ENCODE measurements around the gene KLF5.

KLF5 gene

DNA sequence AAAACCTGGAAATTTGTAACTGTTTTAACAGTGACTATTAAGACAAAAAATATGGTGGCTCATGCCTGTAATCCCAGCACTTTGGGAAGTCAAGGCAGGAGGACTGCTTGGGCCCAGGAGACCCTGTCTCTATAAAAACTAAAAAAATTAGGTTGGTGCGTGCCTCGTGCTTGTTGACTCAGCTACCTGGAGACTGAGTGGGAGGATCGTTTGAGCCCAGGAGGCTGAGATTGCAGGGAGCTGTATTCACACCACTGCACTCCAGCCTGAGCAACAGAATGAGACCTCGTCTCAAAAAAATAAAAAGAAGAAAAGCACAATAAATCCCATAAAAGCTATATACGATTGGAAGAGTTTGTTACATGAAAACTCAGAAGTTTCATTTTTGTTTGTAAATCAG lies 23.7 kb downstream of the KLF5 start:
- no peaks in the 10 kb centered on the region for H3K36me3 ChIP-seq (ENCODE audit: control insufficient read depth, low read length)
- H3K4me3 ChIP-seq (ENCODE audit: low read length) = no peak overlapping the region
- no peaks in the 10 kb centered on the region for H4K20me1 ChIP-seq (ENCODE audit: control insufficient read depth, insufficient read depth, low read depth, low read length)
- TF ChIP-seq EZH2phosphoT487 (IDR thresholded peaks at IDR 0.05; ENCODE audit: borderline replicate concordance, low read length) = no peak
- TF ChIP-seq, protein P1, sequence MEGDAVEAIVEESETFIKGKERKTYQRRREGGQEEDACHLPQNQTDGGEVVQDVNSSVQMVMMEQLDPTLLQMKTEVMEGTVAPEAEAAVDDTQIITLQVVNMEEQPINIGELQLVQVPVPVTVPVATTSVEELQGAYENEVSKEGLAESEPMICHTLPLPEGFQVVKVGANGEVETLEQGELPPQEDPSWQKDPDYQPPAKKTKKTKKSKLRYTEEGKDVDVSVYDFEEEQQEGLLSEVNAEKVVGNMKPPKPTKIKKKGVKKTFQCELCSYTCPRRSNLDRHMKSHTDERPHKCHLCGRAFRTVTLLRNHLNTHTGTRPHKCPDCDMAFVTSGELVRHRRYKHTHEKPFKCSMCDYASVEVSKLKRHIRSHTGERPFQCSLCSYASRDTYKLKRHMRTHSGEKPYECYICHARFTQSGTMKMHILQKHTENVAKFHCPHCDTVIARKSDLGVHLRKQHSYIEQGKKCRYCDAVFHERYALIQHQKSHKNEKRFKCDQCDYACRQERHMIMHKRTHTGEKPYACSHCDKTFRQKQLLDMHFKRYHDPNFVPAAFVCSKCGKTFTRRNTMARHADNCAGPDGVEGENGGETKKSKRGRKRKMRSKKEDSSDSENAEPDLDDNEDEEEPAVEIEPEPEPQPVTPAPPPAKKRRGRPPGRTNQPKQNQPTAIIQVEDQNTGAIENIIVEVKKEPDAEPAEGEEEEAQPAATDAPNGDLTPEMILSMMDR (IDR thresholded peaks at IDR 0.05; ENCODE audit: low read depth, low read length, poor library complexity, severe bottlenecking) = no peak
- H3K27ac ChIP-seq (ENCODE audit: low read depth, low read length) = no peak overlapping the region
- H3K4me2 ChIP-seq (ENCODE audit: low read length) = no peak overlapping the region
- no peaks in the 10 kb centered on the region for H3K27me3 ChIP-seq (ENCODE audit: control insufficient read depth, low read length)
- H3K4me1 ChIP-seq (ENCODE audit: control insufficient read depth, low read length) = no peaks in the 10 kb centered on the region
- H3K9me2 ChIP-seq (replicated peaks; ENCODE audit: control insufficient read depth, low read length) = no peaks in the 10 kb centered on the region
- H3F3A ChIP-seq (ENCODE audit: control insufficient read depth, insufficient read depth) = no peaks in the 10 kb centered on the region
- H3K79me2 ChIP-seq (ENCODE audit: control insufficient read depth, low read length) = no peaks in the 10 kb centered on the region
- no peaks in the 10 kb centered on the region; the same call in 1 of the 2 replicates for H3K9me3 ChIP-seq (ENCODE audit: control insufficient read depth, insufficient read depth, low read length)

GRCh38 chr13:73082895-73083294 lies 24.1 kb downstream of the KLF5 start:
- Histone ChIP-seq H4K20me1 (ENCODE audit: control insufficient read depth, insufficient read depth, low read depth, low read length) (no peaks in the 10 kb centered on the region), H3K27ac (ENCODE audit: low read depth, low read length) (no peak overlapping the region), H3K9me2 (replicated peaks; ENCODE audit: control insufficient read depth, low read length) (no peaks in the 10 kb centered on the region), H3F3A (ENCODE audit: control insufficient read depth, insufficient read depth) (no peaks in the 10 kb centered on the region), H3K4me3 (ENCODE audit: low read length) (no peak overlapping the region), H3K27me3 (ENCODE audit: control insufficient read depth, low read length) (no peaks in the 10 kb centered on the region), H3K4me2 (ENCODE audit: low read length) (no peak overlapping the region), H3K9me3 (ENCODE audit: control insufficient read depth, insufficient read depth, low read length) (no peaks in the 10 kb centered on the region; the same call in 1 of the 2 replicates), H3K79me2 (ENCODE audit: control insufficient read depth, low read length) (no peaks in the 10 kb centered on the region), H3K36me3 (ENCODE audit: control insufficient read depth, low read length) (no peaks in the 10 kb centered on the region), H3K4me1 (ENCODE audit: control insufficient read depth, low read length) (no peaks in the 10 kb centered on the region)
- no peak for TF ChIP-seq EZH2phosphoT487 (IDR thresholded peaks at IDR 0.05; ENCODE audit: borderline replicate concordance, low read length)
- TF ChIP-seq, protein P1 (IDR thresholded peaks at IDR 0.05; ENCODE audit: low read depth, low read length, poor library complexity, severe bottlenecking) = no peak

DNA sequence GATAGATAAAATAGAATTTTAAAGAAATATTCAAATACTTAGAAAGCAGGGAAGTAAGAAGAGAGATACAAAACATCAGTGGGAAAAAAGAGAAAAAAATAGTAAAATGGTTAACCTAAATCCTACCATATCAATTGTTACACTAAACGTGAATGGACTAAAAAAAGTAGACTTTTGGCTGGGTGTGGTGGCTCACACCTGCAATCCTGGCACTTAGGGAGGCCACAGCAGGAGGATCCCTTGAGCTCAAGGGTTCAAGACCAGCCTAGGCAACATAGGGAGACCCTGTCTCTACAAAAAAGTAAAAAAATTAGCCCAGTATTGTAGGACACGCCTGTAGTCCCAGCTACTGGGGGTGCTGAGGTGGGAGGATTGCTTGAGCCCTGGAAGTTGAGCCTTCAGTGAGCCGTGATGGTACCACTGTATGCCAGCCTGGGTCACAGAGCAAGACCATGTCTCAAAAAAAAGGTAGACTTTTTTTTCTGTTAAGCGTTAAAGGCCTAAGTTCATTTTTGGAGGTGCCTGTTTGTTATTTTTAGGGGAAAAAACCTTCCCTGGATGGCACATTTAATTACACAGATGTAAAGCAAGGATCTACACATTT lies 29.6 kb downstream of the KLF5 start:
- H3K4me3 ChIP-seq (ENCODE audit: low read length) = no peak overlapping the region
- H3K27me3 ChIP-seq (ENCODE audit: control insufficient read depth, low read length) = no peaks in the 10 kb centered on the region
- peaks cover 3% of the 10 kb centered on the region for H3K9me3 ChIP-seq (ENCODE audit: control insufficient read depth, insufficient read depth, low read length)
- TF ChIP-seq EZH2phosphoT487 (IDR thresholded peaks at IDR 0.05; ENCODE audit: borderline replicate concordance, low read length) = no peak
- TF ChIP-seq, protein P1 (IDR thresholded peaks at IDR 0.05; ENCODE audit: low read depth, low read length, poor library complexity, severe bottlenecking) = no peak
- H3K27ac ChIP-seq (ENCODE audit: low read depth, low read length) = no peak overlapping the region
- H3K4me2 ChIP-seq (ENCODE audit: low read length) = no peak overlapping the region
- H3K79me2 ChIP-seq (ENCODE audit: control insufficient read depth, low read length) = no peaks in the 10 kb centered on the region
- H3K4me1 ChIP-seq (ENCODE audit: control insufficient read depth, low read length) = no peaks in the 10 kb centered on the region
- no peaks in the 10 kb centered on the region for H3K36me3 ChIP-seq (ENCODE audit: control insufficient read depth, low read length)
- H3F3A ChIP-seq (ENCODE audit: control insufficient read depth, insufficient read depth) = no peaks in the 10 kb centered on the region
- H4K20me1 ChIP-seq (ENCODE audit: control insufficient read depth, insufficient read depth, low read depth, low read length) = no peaks in the 10 kb centered on the region
- no peaks in the 10 kb centered on the region for H3K9me2 ChIP-seq (replicated peaks; ENCODE audit: control insufficient read depth, low read length)

All from DOHH2 (cell line).